Type B pancreatic cell (in vitro differentiated cells): ENCODE data around the gene CDY1B. TPM values are rescaled to one million over a fixed set of nuclear protein-coding genes. Genes with fewer than 3 reads are reported as not detected.
"Not testable (repeated sequence)": the region's sequence is repeated elsewhere in the genome, so short reads cannot be mapped to it uniquely, and the experiment has no call there.

ENCODE experiments used
- DNase-seq: peaks from one replicate; pipeline ENCODE4 v3.0.0; 2021; ENCODE audit warnings: mixed read lengths; ENCODE audit not compliant: unreplicated experiment; ENCODE audit errors: extremely low spot score
- H3K27ac Mint-ChIP-seq: 2 replicates; pipeline ENCODE4 v1.8.0; 2021; ENCODE audit warnings: mild to moderate bottlenecking, mixed read lengths
- H3K27me3 Mint-ChIP-seq: 2 replicates; pipeline ENCODE4 v1.8.0; 2021; ENCODE audit warnings: mixed read lengths
- H3K36me3 Mint-ChIP-seq: 2 replicates; pipeline ENCODE4 v1.8.0; 2021; ENCODE audit warnings: mixed read lengths
- H3K4me1 Mint-ChIP-seq: one replicate; pipeline ENCODE4 v1.8.0; 2021; ENCODE audit warnings: mixed read lengths; ENCODE audit not compliant: unreplicated experiment
- H3K4me3 Mint-ChIP-seq: 2 replicates; pipeline ENCODE4 v1.8.0; 2021; ENCODE audit warnings: mild to moderate bottlenecking, mixed read lengths
- H3K9me3 Mint-ChIP-seq: 2 replicates; pipeline ENCODE4 v1.8.0; 2021; ENCODE audit warnings: mixed read lengths
- long read RNA-seq: library from polyadenylated mRNA; unstranded; transcript quantifications from one replicate; pipeline ENCODE4 v2.0.0, GENCODE V29; 2020
- total RNA-seq: library from RNA; stranded (reverse); gene quantifications from 2 replicates; pipeline ENCODE4 v1.2.1, GENCODE V29; 2021; ENCODE audit warnings: low replicate concordance

Gene CDY1B, protein sequence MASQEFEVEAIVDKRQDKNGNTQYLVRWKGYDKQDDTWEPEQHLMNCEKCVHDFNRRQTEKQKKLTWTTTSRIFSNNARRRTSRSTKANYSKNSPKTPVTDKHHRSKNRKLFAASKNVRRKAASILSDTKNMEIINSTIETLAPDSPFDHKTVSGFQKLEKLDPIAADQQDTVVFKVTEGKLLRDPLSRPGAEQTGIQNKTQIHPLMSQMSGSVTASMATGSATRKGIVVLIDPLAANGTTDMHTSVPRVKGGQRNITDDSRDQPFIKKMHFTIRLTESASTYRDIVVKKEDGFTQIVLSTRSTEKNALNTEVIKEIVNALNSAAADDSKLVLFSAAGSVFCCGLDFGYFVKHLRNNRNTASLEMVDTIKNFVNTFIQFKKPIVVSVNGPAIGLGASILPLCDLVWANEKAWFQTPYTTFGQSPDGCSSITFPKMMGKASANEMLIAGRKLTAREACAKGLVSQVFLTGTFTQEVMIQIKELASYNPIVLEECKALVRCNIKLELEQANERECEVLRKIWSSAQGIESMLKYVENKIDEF
- not detected in 2 replicates for total RNA-seq
- long read RNA-seq, result 0 reads

DNA sequence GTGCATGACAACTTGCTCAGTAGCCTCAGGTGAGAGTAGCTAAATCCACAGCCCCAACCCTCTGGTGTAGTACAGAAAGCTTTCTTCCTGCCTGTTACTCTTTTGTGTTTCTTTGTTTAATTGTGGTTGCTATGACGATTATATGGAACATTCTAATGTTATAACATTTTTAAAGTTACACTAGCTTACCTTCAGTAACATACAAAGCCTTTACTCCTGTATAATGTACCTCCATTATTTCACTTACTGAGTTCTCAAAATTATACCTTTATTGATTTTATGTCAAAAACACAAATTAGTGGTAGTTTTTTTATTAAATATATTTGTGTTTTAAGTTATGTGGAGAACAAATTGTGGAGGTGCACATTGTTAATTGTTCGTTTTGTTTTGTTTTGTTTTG is at the start of gene CDY1B:
CDY1B (minus strand) TSS at position 101 of the 400 bp plus-strand sequence. CDS start 331 bp downstream, outside the sequence.
- not testable (repeated sequence) for H3K9me3 Mint-ChIP-seq, H3K4me3 Mint-ChIP-seq, H3K4me1 Mint-ChIP-seq, DNase-seq, H3K27me3 Mint-ChIP-seq, H3K36me3 Mint-ChIP-seq, H3K27ac Mint-ChIP-seq

DNA sequence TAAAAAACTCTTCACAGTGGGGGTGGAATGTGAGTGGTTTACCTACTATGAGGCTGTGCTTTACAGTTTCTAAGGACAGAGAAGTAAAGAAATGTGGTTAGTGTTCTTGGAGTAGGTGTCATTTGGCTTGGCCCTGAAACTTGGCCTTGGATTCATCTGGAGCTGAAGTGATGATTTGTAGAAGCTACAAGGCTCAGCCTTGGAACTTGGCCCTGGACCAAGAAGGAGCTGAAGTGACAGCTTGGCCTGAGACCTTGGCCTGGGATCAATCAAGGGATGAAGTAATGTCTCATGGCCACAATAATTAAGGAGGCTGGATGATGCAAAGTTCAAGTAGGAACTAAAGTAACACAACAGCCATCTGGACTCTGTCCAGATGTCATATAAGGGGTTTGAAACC is 1.7 kb upstream of the CDY1B start:
- H3K4me1 Mint-ChIP-seq, DNase-seq, H3K27me3 Mint-ChIP-seq, H3K4me3 Mint-ChIP-seq, H3K9me3 Mint-ChIP-seq, H3K36me3 Mint-ChIP-seq, H3K27ac Mint-ChIP-seq: not testable (repeated sequence)

DNA sequence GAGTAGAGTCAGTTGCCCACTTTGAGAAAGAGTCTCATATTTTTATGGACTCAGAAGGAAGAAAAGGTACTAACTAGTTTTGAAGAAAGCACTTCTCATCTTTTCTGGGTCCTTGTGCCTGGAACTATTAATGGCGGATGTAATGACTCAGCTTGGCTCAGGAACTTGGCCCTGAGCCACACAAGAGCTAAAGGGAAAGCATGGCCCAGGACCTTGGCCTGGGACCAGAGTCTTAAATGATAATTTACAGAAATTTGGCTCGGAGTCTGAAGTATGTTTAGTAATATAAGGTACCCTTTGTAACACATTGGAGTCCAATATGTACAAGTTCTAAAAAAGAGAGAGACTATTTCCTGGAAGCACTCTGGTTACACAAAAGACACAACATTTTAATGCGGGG is 4.6 kb downstream of the CDY1B start:
- H3K27me3 Mint-ChIP-seq, DNase-seq, H3K27ac Mint-ChIP-seq, H3K9me3 Mint-ChIP-seq, H3K4me3 Mint-ChIP-seq, H3K4me1 Mint-ChIP-seq, H3K36me3 Mint-ChIP-seq: not testable (repeated sequence)

DNA sequence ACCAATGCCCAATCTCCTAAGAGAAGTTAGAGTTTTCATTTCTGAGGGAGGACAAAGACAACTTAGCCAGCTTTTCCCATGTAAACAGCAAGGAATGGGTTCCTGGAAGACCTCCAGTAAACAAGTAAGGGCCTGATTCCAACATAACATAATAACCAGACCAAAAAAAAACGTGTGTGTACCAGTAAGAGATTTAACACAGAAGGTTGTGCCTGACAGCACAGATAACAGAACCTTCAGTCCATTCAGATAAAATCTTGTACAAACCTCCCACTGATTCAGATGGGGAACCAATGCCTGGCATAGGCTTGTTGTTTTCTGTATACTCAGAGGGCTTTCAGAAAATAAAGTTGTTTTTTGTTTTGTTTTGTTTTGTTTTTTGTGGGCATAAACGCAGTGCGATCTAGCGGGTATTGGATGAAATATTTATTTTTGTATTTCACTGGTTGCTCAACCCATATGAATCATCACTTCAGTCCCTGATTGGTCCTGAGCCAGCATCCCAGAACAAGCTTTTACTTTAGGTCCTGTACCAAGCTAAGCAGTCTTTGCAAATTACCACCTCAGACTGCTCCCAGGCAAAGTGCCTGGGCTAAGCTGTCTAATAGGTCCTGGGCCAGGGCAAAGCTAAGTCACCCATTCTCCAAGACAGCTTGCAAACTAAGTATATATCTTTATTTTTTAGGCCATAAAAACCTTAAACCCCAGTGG is 8.7 kb downstream of the CDY1B start:
- H3K4me3 Mint-ChIP-seq, H3K27ac Mint-ChIP-seq, H3K36me3 Mint-ChIP-seq, DNase-seq, H3K27me3 Mint-ChIP-seq, H3K4me1 Mint-ChIP-seq, H3K9me3 Mint-ChIP-seq: not testable (repeated sequence)

DNA sequence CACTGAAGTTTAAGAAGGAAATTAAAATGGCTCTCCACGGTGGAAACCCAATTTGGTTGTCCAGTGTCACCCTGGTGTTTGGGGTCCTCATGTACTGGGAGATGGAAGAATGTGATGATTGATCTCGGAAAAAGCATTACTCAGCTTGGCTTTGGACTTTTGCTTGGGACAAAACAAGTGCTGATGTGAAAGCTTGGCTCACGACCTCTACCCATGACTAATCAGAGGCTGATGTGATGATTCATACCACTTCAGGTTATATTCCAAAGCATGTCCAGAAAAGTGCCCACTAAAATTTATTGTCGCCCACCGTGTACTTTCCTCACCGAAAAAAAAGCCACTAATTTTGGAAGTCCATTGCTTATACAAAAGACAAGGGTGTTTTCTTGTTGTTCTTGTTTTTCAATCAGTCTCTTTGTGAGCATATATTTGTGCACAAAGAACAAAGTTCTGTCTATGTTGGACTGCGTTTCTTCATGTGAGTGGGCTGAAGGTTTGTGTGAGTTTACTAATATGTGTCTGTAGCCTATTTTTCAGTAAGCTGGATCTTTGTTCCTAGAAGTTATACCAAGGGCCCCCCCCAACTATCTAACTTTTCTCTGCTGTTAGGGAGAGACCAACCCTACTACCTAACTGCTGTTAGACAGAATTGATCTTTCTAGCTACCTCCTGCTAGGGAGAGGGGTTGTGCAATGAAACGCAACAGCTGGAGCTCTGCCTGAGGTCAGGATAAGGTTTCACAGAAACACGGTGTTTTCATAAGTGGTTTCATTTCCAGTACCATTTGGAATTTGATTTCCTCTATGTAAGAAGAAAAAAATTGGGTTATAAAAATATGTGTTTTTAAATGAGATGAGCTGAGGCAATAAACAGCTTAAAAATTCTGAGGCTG is 21.4 kb downstream of the CDY1B start:
- H3K27me3 Mint-ChIP-seq, H3K4me3 Mint-ChIP-seq, H3K9me3 Mint-ChIP-seq, H3K36me3 Mint-ChIP-seq, DNase-seq, H3K27ac Mint-ChIP-seq, H3K4me1 Mint-ChIP-seq: not testable (repeated sequence)
